ENCODE data around the gene TSNAX.

DNA sequence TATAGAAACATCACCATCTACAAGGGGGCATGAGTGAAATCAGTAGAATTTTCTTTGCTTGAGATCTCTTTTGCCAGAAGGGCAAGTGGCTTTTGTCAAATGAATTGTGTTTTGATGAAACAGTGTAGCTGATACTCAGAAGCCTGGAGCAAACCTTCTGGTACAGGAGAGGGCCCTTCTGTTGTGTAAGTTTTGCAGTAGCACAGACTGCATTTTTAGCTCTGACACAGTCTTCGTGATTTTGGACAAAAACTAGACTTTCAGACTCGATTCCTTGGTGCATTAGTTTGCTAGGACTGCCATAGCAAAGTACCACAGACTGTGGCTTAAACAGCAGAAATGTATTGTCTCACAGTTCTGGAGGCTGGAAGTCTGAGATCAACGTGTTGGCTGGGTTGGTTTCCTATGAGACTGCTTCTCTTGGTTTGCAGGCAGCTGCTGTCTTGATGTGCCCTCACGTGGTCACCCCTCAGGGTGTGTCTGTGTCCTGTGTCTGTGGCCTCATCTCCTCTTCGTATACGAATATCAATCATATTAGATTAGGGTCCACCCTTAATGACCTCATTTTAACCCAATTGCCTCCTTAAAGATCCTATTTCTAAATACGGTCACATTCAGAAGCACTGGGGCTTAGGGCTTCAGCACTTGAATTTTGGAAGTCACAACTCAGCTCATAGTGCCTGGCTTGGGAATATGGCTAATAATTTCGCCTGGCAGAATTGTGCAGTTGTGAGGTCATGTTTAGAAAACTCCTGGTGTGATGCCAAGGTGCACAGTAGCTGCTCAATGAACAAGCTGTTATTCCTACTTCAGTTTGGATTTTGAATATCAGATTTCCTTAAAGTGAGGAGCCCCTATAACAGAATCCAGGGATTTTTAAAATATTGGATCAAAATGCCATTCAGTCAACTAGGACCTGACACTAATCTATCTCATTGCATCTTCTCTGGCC, 77.0 kb downstream of the TSNAX start:
- TF ChIP-seq, protein P1, sequence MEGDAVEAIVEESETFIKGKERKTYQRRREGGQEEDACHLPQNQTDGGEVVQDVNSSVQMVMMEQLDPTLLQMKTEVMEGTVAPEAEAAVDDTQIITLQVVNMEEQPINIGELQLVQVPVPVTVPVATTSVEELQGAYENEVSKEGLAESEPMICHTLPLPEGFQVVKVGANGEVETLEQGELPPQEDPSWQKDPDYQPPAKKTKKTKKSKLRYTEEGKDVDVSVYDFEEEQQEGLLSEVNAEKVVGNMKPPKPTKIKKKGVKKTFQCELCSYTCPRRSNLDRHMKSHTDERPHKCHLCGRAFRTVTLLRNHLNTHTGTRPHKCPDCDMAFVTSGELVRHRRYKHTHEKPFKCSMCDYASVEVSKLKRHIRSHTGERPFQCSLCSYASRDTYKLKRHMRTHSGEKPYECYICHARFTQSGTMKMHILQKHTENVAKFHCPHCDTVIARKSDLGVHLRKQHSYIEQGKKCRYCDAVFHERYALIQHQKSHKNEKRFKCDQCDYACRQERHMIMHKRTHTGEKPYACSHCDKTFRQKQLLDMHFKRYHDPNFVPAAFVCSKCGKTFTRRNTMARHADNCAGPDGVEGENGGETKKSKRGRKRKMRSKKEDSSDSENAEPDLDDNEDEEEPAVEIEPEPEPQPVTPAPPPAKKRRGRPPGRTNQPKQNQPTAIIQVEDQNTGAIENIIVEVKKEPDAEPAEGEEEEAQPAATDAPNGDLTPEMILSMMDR (IDR thresholded peaks at IDR 0.05) = no peak
- TF ChIP-seq YY1 (IDR thresholded peaks at IDR 0.05; ENCODE audit: low read depth) (no peak), TAF1 (IDR thresholded peaks at IDR 0.05; ENCODE audit: borderline replicate concordance, low read depth, low read length) (no peak), JUND (IDR thresholded peaks at IDR 0.05) (no peak), FOXM1 (IDR thresholded peaks at IDR 0.05; ENCODE audit: low read depth) (no peak), POLR2AphosphoS5 (IDR thresholded peaks at IDR 0.05; ENCODE audit: low read depth, low read length) (no peak), EP300 (IDR thresholded peaks at IDR 0.05; ENCODE audit: borderline replicate concordance in 1 of 2, low read depth in 1 of 2, low read length in 1 of 2) (no peak)
- TF ChIP-seq, protein P2, sequence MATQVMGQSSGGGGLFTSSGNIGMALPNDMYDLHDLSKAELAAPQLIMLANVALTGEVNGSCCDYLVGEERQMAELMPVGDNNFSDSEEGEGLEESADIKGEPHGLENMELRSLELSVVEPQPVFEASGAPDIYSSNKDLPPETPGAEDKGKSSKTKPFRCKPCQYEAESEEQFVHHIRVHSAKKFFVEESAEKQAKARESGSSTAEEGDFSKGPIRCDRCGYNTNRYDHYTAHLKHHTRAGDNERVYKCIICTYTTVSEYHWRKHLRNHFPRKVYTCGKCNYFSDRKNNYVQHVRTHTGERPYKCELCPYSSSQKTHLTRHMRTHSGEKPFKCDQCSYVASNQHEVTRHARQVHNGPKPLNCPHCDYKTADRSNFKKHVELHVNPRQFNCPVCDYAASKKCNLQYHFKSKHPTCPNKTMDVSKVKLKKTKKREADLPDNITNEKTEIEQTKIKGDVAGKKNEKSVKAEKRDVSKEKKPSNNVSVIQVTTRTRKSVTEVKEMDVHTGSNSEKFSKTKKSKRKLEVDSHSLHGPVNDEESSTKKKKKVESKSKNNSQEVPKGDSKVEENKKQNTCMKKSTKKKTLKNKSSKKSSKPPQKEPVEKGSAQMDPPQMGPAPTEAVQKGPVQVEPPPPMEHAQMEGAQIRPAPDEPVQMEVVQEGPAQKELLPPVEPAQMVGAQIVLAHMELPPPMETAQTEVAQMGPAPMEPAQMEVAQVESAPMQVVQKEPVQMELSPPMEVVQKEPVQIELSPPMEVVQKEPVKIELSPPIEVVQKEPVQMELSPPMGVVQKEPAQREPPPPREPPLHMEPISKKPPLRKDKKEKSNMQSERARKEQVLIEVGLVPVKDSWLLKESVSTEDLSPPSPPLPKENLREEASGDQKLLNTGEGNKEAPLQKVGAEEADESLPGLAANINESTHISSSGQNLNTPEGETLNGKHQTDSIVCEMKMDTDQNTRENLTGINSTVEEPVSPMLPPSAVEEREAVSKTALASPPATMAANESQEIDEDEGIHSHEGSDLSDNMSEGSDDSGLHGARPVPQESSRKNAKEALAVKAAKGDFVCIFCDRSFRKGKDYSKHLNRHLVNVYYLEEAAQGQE (IDR thresholded peaks at IDR 0.05; ENCODE audit: low read depth, low read length) = no peak
- TF ChIP-seq, protein P3, sequence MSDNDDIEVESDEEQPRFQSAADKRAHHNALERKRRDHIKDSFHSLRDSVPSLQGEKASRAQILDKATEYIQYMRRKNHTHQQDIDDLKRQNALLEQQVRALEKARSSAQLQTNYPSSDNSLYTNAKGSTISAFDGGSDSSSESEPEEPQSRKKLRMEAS (IDR thresholded peaks at IDR 0.05; ENCODE audit: low read depth) = no peak
